GM21515 (cell line): ENCODE measurements around the gene ANKRD10.

Source experiments
- ATAC-seq: cut with Tn5 transposase; IDR thresholded peaks from one replicate; pipeline ENCODE4 v1.9.1; 2021; ENCODE audit not compliant: unreplicated experiment

ANKRD10 gene

DNA sequence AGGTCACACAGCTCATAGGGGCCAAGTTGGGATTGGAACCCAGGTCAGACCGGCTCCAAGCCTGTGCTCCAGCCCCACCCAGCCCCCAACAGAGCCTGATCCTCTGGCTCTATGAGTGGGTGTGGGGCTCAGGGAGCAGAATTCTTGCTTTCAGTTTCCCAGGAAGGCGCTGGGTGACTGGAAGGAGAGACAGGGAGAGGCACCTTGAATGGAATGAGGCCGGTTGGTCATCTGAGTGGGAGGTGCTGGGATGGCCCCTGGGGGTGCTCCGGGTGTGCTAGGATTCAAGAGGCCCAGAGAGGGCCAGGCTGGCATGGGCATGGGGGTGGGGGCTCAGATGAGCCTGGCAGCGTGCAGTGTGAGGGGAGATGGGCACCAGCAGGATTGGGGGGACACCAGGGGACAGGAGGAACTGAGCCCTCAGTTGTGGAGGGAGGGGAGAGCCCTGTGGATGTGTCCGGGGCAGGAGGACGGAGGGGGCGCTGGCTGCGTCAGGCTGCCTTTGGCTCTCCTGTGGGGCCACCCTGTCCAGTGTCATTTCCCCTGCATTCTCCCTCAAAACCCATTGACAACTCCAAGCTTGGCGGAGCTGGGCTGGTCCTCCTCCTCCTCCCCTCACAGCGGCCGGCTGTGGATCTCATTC lies 31.2 kb upstream of the ANKRD10 start:
- no peak for ATAC-seq

DNA sequence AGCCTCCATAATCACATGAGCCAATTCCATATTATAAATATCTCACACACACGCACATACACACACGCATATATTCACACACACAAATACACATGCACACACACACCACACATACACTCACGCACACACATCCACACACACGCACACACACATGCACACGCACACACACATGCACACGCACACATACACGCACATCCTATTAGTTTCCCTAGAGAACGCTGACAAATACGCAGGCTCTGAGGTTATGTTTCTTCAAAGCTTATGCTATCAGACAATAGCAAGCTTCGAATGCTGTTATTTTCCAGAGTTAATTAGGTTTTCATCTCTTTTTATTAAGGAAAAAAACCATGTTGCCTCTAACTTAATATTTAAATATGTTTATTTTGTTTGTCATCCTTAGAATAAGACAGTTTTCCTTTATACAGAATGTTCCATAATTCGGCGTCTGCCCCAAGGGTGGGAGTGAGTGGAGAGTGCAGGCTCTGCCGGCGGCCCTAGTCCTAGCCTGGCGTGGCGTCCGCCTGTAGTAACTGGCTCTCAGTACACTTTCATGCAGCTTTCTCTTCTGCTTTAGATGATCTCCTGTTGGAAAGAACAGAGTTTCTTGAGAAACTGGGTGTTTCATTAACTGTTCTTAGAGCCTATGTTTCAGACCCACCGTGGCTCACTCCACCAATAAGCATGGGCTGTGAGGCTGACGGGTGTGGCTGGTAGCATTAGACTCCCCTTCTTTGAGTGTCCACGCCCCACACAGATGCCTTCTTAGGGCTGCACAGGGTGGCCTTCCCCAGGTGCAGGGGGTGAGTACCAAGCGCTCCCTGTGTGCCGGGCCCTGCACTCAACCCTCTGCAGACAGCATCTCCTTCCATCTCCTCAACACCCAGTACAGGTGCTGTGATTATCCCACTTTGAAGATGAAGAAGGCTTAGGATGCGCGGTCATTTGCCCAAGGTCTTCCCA lies 30.4 kb upstream of the ANKRD10 start:
- no peak for ATAC-seq

DNA sequence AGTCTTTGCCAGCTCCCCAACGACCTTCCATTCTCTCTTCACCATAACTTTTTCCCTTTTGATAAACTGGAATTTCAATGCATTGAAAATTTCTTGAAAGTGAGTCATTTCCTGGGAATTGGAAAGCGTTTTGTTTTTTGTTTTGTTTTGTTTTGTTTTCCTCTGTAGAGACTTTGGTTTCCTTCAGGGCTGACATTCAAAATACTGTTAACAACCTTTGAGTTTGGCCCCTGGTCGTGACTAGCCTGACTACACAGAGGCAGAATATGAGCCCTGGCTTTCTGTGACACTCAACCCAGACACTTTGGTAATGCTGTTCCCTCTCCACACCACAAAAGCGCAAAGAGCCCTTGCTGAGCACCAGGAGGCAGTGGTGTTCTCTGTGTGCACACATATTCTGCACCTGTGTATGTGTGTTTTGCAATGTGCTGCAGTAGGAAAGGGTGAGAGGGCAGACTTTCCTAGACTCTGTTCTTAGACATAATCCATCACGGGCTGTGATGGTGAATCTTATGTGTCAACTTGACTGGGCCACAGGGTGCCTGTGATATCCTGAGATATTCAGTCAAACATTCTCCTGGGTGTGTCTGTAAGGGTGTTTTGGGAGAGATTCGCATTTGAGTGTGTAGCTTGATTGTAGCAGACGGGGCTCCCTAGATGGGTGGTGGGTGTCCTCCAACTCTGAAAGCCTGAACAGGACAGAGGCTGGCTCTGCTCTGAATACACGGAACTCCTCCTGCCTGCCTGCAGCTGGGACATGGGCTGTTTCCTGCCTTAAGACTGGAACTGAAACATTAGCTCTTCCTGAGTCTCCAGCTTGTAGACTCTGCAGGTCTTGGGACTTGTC lies 29.5 kb upstream of the ANKRD10 start:
- ATAC-seq, result peak; percentile 61

DNA sequence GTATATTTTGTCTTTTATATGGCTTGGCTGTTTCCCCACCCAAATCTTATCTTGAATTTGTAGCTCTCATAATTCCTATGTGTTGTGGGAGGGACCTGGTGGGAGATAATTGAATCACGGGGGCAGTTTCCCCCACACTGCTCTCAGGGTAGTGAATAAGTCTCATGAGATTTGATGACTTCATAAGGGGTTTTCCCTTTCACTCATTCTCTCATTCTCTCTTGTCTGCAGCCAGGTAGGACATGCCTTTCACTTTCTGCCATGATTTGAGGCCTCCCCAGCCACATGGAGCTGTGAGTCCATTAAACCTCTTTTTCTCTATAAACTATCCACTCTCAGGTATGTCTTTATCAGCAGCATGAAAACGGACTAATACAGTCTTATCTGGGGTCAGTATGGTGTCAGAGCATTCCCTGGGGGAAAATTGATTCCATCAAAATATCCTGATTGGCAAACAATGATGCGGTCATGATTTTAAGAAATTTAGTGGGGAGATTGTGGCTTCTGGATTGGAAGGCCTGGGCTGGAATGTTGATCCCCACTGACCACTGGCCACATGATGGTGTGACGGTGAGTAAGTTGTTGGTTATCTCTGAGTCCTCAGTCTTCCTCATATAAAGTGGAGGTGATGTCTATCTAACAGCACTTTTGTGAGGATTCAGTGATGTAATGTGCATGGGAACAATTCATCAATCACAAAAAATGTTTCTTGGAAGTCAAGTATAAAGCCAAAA lies 27.5 kb upstream of the ANKRD10 start:
- ATAC-seq, result no peak

DNA sequence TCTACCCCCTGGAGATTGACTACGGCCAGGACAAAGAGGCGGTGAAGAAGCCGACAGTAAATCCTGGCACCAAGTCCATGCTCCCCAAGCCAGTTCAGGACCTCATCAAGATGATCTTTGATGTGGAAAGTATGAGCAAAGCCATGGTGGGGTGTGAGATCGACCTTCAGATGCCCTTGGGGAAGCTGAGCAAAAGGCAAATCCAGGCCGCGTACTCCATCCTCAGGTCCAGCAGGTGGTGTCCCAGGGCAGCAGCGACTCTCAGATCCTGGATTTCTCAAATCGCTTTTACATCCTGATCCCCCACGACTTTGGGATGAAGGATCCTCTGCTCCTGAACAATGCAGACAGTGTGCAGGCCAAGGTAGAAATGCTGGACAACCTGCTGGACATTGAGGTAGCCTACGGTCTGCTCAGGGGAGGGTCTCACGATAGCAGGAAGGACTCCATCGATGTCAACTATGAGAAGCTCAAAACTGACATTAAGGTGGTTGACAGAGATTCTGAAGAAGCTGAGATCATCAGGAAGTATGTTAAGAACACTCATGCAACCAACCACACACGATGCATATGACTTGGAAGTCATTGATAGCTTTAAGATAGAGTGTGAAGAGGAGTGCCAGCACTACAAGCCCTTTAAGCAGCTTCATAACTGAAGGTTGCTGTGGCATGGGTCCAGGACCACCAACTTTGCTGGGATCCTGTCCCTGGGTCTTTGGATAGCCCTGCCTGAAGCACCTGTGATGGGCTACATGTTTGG lies 24.0 kb upstream of the ANKRD10 start:
- no peak for ATAC-seq

DNA sequence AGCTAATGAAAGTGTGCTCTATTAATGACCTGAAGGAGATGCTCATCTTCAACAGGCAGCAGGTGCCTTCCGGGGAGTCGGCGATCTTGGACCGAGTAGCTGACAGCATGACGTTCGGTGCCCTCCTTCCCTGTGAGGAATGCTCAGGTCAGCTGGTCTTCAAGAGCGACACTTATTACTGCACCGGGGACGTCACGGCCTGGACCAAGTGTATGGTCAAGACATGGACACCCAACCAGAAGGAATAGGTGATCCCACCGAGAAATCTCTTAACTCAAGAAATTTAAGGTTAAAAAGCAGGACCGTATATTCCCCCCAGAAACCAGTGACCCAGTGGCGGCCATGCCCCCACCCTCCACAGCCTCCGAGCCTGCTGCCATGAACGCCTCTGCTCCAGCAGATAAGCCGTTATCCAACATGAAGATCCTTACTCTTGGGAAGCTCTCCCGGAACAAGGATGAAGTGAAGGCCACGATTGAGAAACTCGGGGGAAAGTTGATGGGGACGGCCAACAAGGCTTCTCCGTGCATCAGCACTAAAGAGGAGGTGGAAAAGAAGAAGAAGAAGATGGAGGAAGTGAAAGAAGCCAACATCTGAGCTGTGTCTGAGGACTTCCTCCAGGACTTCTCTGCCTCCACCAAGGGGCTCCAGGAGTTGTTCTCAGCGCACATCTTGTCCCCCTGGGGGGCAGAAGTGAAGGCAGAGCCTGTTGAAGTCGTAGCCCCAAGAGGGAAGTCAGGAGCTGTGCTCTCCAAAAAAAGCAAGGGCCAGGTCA lies 22.8 kb upstream of the ANKRD10 start:
- ATAC-seq, result no peak

DNA sequence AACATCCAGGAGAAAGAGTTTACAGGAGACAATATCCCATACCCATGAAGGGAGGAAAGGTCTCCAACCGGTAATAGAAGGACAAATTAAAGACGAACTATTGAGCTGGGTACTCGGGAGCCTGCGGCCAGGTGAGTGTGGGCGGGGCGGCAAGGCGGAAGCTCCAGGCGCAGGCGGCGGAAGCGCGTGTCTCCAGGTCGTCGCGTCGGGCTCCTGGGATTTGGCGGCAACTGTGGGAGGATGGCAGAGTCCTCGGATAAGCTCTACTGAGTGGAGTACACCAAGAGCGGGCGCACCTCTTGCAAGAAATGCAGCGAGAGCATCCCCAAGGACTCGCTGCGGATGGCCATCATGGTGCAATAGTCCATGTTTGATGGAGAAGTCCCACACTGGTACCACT lies 21.6 kb upstream of the ANKRD10 start:
- ATAC-seq, result no peak

DNA sequence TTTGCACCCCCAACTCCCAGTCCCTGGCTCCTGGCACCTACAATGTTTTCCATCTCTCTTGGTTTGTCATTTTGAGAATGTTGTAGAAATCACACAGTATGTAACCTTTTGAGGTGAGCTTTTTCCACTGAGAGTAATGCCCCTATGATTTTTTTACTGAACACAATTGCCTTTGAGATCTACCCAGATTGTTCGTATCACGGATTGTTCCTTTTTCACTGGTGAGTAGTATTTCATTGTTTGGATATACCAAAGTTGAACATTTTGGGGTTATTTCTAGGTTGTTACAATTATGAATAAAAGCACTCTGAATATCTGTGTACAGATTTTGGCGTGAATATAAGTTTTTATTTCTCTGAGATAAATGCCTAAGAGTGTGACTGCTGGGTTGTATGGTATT lies 17.7 kb upstream of the ANKRD10 start:
- no peak for ATAC-seq

DNA sequence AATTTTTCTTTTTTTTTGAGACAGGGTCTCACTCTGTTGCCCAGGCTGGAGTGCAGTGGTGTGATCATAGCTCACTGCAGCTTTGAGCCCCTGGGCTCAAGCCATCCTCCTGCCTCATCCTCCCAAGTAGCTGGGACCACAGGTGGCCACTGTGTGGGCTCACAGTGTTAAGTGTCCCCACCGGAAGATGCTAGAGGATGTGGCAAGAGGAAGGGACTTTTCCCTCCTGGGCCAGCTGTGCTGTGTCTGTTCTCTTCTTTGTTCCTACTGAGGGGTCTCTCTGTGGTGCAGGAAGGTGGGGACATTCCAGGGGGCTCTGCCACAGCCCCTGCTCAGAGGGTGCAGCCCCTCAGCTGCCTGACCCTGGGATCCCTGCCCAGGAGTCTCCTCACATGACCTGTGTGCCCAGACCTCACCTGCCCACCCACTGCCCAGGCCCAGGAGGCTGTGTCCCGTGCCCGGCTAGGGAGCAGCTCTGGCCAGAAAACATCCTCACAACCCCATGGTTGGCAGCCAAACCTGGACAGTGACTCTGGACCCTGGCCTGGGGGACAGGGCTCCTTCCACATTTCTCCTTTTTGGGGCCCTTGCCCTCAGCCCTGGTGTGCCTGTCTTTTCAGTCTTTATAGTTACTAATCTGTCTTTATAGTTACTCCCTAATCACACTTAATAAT lies 14.4 kb upstream of the ANKRD10 start:
- ATAC-seq, result no peak

DNA sequence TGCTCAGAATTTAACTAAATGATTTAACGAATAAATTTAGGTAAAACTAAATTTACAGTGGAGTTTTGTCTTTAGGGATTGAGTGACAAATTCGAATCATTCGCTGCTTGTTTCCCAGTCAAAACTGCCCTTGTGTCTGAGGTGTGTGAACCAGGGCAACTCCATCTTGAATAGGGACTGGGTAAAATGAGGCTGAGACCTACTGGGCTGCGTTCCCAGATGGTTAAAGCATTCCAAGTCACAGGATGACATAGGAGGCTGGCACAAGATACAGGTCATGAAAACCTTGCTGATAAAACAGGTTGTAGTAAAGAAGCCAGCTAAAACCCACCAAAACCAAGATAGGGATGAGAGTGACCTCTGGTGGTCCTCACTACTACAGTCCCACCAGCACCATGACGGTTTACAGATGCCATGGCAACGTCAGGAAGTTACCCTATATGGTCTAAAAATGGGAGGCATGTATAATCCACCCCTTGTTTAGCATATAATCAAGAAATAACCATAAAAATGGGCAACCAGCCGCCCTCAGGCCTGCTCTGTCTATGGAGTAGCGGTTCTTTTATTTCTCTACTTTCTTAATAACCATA lies 10.2 kb upstream of the ANKRD10 start:
- no peak for ATAC-seq

DNA sequence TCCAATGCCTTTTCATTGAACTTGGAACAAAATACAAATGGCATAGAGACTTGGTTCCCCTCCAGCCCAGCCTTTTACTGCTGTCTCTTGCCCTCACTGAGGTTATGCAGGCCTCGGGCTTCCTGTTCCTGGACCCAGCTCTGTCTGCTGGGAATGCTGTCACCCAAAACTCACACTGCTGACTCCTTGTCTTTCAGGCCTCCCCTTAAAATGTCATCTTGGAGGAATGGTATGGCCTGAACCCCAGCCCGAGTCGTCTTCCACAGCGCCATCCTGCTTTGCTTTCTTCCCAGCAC lies 9.7 kb upstream of the ANKRD10 start:
- ATAC-seq, result no peak

DNA sequence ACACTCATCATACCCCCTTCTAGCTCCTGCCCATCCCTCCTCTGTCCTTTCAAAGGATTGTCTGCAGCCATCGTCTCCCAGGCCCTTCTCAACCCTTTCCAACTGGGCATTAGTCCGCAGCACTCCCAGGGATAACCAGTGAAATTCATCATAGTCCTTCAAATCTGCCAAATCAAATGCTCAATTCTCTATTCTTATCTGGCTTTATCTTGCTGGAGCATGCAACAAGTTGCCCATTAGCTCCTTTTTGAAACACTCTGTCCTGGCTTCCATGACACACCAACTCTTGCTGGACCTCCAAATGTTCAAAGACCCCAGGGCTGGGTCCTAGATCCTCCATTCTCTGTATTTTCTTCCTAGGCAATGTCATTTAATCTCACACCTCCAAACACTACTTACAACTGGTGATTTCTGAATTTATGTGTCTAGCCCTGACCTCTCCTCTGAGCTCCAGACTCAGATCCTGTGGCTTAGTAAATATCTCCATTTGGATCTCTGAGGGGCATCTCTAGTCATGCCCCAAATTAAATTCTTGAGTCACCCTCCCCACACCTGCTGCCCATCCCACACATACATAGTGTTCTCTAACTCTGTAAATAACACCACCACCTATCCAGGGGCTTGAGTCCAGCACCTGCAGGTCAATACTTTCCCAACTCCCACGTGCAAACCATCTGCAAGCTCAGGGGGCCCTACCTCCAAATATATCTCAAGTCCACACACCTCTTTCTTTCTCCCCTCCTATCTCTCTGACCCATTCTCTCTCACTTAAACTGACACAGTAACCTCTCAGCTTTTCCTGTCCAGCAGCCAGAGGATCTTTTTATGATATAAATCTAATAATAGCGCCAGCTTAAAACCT lies 9.1 kb upstream of the ANKRD10 start:
- no peak for ATAC-seq

DNA sequence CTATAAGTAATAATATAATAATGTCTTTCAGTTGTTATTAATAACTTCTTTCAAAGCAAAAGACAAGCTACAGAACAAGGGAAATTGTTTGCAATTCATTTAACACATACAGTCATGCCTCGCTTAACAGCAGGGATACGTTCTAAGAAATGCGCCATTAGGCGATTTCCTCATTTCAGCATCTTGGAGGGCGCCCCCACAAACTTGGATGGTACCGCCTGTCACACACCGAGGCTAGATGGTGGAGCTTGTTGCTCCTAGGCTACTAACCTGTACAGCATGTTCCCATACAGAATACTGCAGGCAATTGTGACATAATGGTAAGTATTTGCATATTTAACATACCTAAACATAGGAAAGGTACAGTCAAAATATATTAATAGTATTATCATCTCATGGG lies 8.2 kb upstream of the ANKRD10 start:
- ATAC-seq, result no peak

DNA sequence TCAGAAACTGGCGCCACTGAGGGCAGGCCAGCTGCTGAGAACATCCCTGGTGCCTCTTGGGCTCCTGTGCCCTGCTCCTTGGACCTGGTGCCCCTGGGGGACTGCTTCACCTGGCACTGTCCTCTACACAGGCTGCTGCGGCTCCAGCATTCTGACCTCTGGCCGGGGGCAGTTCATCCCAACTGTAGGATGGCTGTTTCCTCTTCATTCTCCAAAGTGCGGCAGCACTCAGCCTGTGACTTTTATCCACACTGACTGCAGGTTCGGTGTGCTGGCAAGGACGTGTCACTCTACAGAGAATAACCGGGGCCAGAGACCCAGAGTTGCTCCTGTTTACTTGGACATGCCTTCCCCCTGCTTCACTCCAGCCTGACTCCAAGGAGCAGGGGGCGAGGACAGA lies 7.6 kb upstream of the ANKRD10 start:
- ATAC-seq, result no peak

DNA sequence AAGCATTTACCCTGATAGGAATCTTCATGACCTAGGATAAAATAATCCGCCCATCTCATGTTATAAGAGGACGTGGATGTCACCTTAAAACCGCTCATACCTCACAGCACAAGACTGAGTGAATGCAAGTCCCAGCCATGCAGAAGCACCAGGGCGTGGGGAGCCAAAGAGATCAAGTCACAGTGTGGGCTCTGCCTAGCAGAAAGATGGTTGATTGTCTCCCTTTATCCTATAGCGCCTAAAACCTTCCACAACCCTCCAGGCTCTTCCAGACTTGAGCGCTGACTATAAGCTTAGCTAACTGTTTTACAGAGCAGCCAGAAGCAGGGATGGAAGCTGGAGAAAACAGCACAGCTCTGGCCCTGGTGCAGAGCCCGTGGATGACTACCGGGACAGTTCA lies 6.8 kb upstream of the ANKRD10 start:
- no peak for ATAC-seq

DNA sequence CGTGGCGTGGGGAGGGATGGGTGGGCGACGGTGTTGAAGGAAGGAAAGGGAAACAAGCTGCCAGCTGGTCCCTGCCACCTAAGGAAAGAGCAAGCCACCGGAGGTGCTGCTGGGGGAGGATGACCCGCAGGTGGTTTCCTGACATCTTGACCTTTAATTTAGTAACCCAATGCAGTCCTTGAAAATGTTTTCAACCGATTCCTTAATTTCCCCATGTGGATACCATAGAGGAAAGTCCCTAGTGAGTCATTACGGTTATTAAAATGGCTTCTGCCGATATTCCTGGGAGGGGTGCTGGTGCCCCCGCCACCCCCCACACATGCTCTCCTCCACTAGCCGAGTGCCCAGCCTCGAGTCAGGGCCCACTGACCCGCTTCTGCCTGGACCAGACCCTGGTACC lies 6.3 kb upstream of the ANKRD10 start:
- no peak for ATAC-seq

DNA sequence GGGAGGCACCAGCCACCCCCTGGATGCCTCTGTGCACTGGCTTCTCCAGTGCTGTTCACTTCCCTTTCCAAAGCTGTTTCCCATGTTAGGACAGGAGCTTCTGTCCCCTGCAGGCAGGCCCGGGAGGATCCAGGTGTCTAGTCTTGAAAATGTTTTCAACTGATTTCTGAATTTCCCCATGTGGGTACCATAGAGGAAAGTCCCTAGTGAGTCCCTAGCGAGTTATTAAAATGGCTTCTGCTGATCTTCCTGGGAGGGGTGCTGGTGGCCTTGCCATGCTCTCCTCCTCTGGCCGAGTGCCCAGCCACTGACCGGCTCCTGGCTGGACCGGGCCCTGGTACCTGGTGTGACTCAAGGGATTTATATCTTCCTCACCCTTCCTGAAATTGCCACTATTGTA lies 5.2 kb upstream of the ANKRD10 start:
- no peak for ATAC-seq
